CD4-positive, alpha-beta memory T cell (primary cell): Measurements from ENCODE around the gene KLHL40. TPM values are rescaled to one million over a fixed set of nuclear protein-coding genes. Genes with fewer than 3 reads are reported as not detected.
"Not testable (repeated sequence)": the region's sequence is repeated elsewhere in the genome, so short reads cannot be mapped to it uniquely, and the experiment has no call there.

ENCODE experiments used
- CTCF ChIA-PET: fragments of 350-600 bp; sonication (Branson Sonifier 250); formaldehyde crosslinking; loops from one replicate; lab custom pipeline; 2021; ENCODE audit warnings: inconsistent platforms; ENCODE audit not compliant: partially characterized antibody; lab: Charles Lee
- POLR2A ChIA-PET: fragments of 350-600 bp; sonication (Branson Sonifier 250); formaldehyde crosslinking; loops from one replicate; lab custom pipeline; 2021; ENCODE audit not compliant: partially characterized antibody; lab: Charles Lee
- DNase-seq, 5 donors: peaks; one replicate each; pipeline versions ENCODE4 v3.0.0 to v3.0.0-alpha.2; 2020 to 2022; ENCODE audit warnings: mixed read lengths in 1 of 5
- H3K27ac ChIP-seq: one replicate; pipeline ENCODE4 v1.7.0; 2013; ENCODE audit warnings: low read depth, low read length
- H3K27me3 ChIP-seq: 2 replicates; pipeline ENCODE4 v1.7.0; 2013; ENCODE audit warnings: mild to moderate bottlenecking, low read length, moderate library complexity; ENCODE audit not compliant: insufficient read depth
- H3K36me3 ChIP-seq: 2 replicates; pipeline ENCODE4 v1.7.0; 2013; ENCODE audit warnings: mild to moderate bottlenecking, low read length, moderate library complexity; ENCODE audit not compliant: insufficient read depth
- H3K4me1 ChIP-seq: 2 replicates; pipeline ENCODE4 v1.7.0; 2013; ENCODE audit warnings: mild to moderate bottlenecking, low read length, moderate library complexity; ENCODE audit not compliant: insufficient read depth
- H3K4me3 ChIP-seq, 2 donors: one replicate each; pipeline ENCODE4 v1.7.0; 2013; ENCODE audit warnings: low read length in 2 of 2, mild to moderate bottlenecking in 1 of 2
- H3K9me3 ChIP-seq, 2 donors: one replicate each; pipeline ENCODE4 v1.7.0; 2013; ENCODE audit warnings: low read length in 2 of 2, control low read depth in 1 of 2; ENCODE audit not compliant: control insufficient read depth in 1 of 2
- H3K27ac Mint-ChIP-seq, 7 donors: one replicate each; pipeline ENCODE4 v1.8.0; 2020 to 2021; ENCODE audit warnings: mixed read lengths in 7 of 7, mild to moderate bottlenecking in 6 of 7, inconsistent platforms in 3 of 7, moderate library complexity in 3 of 7
- H3K27me3 Mint-ChIP-seq, 2 donors: one replicate each; pipeline ENCODE4 v1.8.0; 2020 to 2021; ENCODE audit warnings: mixed read lengths in 2 of 2
- H3K36me3 Mint-ChIP-seq, 2 donors: one replicate each; pipeline ENCODE4 v1.8.0; 2020 to 2021; ENCODE audit warnings: mixed read lengths in 2 of 2, inconsistent platforms in 1 of 2, mild to moderate bottlenecking in 1 of 2
- H3K4me1 Mint-ChIP-seq, 4 donors: one replicate each; pipeline ENCODE4 v1.8.0; 2020 to 2021; ENCODE audit warnings: mixed read lengths in 4 of 4, mild to moderate bottlenecking in 1 of 4
- H3K4me3 Mint-ChIP-seq, 8 donors: one replicate each; pipeline ENCODE4 v1.8.0; 2020 to 2021; ENCODE audit warnings: mixed read lengths in 8 of 8, mild to moderate bottlenecking in 7 of 8, moderate library complexity in 6 of 8, inconsistent platforms in 3 of 8
- H3K9me3 Mint-ChIP-seq, 8 donors: one replicate each; pipeline ENCODE4 v1.8.0; 2020 to 2021; ENCODE audit warnings: mixed read lengths in 8 of 8, mild to moderate bottlenecking in 5 of 8, inconsistent platforms in 3 of 8, moderate library complexity in 1 of 8
- intact Hi-C: fragments of 100-400 bp; cut with micrococcal nuclease; formaldehyde crosslinking; loops from one replicate; pipeline ENCODE4 v1.15.1; 2023
- polyA plus RNA-seq, 2 donors: library from polyadenylated mRNA; unstranded; fragments of 300-500 nt; fragmentation: Illumina TruSeq; gene quantifications; one replicate each; pipeline ENCODE4 v1.2.3, GENCODE V29; 2021
- total RNA-seq, 2 experiments: library from RNA; stranded (reverse); gene quantifications; one replicate each; pipeline ENCODE4 v1.2.3, GENCODE V29; 2021

The KLHL40 gene
- total and polyA plus RNA-seq, 4 experiments from 2014 or later: not detected

DNA sequence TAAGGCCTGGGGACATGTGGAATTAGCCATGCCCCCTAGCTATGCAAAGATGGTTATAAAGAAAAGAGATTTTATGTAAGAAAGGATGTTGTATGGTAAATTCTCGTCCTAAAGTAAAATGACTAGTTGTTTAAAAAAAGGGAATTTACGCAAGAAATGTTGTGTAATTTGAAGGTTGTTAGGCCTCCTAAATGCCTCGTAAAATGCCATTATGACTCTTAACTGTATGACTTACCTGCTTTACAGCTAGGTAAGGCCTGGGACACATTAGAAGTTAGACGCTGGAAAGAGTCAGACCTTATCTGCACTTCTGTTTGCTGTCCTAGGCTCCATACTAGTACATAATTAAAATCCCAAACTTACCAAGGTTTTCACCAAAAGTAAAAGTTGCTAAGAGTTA, 34.8 kb downstream of the KLHL40 start:
- no peaks in the 10 kb centered on the region for H3K36me3 ChIP-seq
- H3K4me1 Mint-ChIP-seq: no peaks in the 10 kb centered on the region
- no peak overlapping the region for H3K27ac ChIP-seq
- no peaks in the 10 kb centered on the region for H3K9me3 ChIP-seq
- CTCF ChIA-PET: no interaction called here
- H3K4me3 ChIP-seq: no peak overlapping the region
- no peaks in the 10 kb centered on the region for H3K36me3 Mint-ChIP-seq
- H3K27ac Mint-ChIP-seq: no peak overlapping the region
- H3K27me3 ChIP-seq: no peaks in the 10 kb centered on the region
- no peaks in the 10 kb centered on the region for H3K4me1 ChIP-seq
- DNase-seq: no peak
- intact Hi-C loops: no loop called here
- no peaks in the 10 kb centered on the region for H3K9me3 Mint-ChIP-seq
- no peak overlapping the region for H3K4me3 Mint-ChIP-seq
- POLR2A ChIA-PET: no interaction called here
- H3K27me3 Mint-ChIP-seq: peaks cover 3 to 4% of the 10 kb centered on the region in 2 donors

DNA sequence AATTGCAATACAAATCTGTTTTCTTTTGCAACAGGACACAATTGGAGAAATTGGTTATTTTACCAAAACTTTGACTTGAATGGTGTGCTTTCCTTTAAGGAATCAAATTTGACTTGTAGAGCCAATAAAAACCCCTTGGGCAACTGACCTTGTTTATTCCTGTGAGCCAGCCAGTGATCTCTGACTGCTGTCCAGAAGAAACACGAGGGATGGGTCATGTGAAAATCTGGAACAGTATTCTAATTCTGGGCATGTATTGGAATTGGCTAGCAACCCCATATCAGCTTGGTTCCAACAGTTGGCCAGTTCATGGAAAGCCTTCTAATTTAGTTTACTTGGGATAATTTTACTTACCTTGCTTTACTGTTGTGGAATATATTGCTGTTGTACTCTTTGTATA, 36.4 kb downstream of the KLHL40 start:
- no peaks in the 10 kb centered on the region for H3K9me3 Mint-ChIP-seq
- intact Hi-C loops: no loop called here

DNA sequence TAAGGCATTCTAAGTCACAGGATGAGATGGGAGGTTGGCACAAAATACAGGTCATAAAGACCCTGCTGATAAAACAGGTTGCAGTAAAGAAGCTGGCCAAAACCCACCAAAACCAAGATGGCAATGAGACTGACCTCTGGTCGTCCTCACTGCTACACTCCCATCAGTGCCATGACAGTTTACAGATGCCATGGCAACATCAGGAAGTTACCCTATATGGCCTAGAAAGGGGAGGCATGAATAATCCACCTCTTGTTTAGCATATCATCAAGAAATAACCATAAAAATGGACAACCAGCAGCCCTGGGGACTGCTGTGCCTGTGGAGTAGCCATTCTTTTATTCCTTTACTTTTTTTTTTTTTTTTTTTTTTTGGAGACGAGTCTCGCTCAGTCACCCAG, 37.1 kb downstream of the KLHL40 start:
- POLR2A ChIA-PET, CTCF ChIA-PET, DNase-seq, H3K27ac Mint-ChIP-seq, H3K4me3 Mint-ChIP-seq, intact Hi-C loops, H3K4me3 ChIP-seq, H3K27ac ChIP-seq, H3K36me3 Mint-ChIP-seq, H3K27me3 ChIP-seq, H3K4me1 Mint-ChIP-seq, H3K27me3 Mint-ChIP-seq, H3K4me1 ChIP-seq, H3K36me3 ChIP-seq, H3K9me3 ChIP-seq, H3K9me3 Mint-ChIP-seq: not testable (repeated sequence)

More for the DNA sequence above, 36.4 kb downstream of the KLHL40 start:
- no peaks in the 10 kb centered on the region for H3K4me1 ChIP-seq
- Mint-ChIP-seq H3K27me3 (peaks cover 4 to 7% of the 10 kb centered on the region in 2 donors), H3K4me1 (no peaks in the 10 kb centered on the region), H3K36me3 (no peaks in the 10 kb centered on the region), H3K27ac (no peak overlapping the region), H3K4me3 (no peak overlapping the region)
- no peaks in the 10 kb centered on the region for H3K27me3 ChIP-seq
- no peak overlapping the region for H3K4me3 ChIP-seq
- no peak overlapping the region for H3K27ac ChIP-seq
- DNase-seq: no peak
- H3K9me3 ChIP-seq: no peaks in the 10 kb centered on the region
- no peaks in the 10 kb centered on the region for H3K36me3 ChIP-seq
- CTCF ChIA-PET: no interaction called here
- POLR2A ChIA-PET: no interaction called here

DNA sequence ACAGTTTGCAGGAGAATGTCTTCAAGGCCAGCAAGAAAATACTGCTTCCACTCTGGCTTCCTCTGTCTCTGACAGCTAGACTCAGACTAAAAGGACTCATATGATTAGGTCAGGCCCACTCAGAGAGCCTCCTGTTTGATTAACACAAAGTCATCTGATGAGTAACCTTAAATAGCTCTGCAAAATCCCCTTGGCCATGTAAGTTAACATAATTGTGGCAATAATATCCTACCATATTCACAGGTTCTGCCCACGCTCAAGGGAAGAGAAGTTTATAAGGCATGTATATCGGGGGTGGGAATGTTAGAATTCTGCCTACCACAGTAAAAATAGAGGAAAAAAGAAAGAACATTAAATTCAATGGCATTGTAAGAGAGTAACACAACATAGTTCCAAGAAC, 37.9 kb downstream of the KLHL40 start:
- no peak overlapping the region for H3K27ac Mint-ChIP-seq
- peaks cover 0 to 2% (median 0%) of the 10 kb centered on the region in 8 donors for H3K9me3 Mint-ChIP-seq
- no peaks in the 10 kb centered on the region for H3K27me3 ChIP-seq
- no peak overlapping the region for H3K4me3 Mint-ChIP-seq
- H3K36me3 ChIP-seq: no peaks in the 10 kb centered on the region
- intact Hi-C loops: no loop called here
- H3K27ac ChIP-seq: no peak overlapping the region
- peaks cover 4 to 7% of the 10 kb centered on the region in 2 donors for H3K27me3 Mint-ChIP-seq
- ChIA-PET POLR2A (no interaction called here), CTCF (interaction anchor here (1.2 kb wide), 1 partner anchor 29 kb away, joined by 3 read pairs; no protein-coding TSS in a partner anchor)
- H3K4me1 ChIP-seq: no peaks in the 10 kb centered on the region
- no peak overlapping the region for H3K4me3 ChIP-seq
- H3K9me3 ChIP-seq: no peaks in the 10 kb centered on the region
- no peaks in the 10 kb centered on the region for H3K36me3 Mint-ChIP-seq
- no peak for DNase-seq
- H3K4me1 Mint-ChIP-seq: no peaks in the 10 kb centered on the region

DNA sequence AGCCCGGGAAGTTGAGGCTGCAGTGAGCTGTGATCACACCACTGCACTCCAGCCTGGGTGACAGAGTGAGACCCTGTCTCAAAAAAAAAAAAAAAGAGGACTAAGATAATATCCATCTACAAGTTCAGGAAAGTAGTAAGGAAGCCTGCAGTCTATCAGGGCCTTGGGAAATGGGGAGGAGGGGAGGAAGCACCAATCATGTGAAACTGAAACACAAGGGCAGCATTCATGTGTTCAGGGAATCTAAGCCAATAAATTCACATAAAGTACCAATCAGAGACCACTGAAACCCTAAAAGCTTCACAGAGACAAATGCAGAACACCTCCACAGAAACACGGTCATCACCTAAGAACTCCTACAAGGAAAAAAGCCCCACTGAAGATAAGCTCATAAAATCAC, 40.1 kb downstream of the KLHL40 start:
- Histone ChIP-seq H3K36me3 (no peaks in the 10 kb centered on the region), H3K27me3 (no peaks in the 10 kb centered on the region), H3K4me1 (no peaks in the 10 kb centered on the region), H3K9me3 (no peaks in the 10 kb centered on the region), H3K4me3 (no peak overlapping the region), H3K27ac (no peak overlapping the region)
- DNase-seq: no peak
- H3K36me3 Mint-ChIP-seq: no peaks in the 10 kb centered on the region
- intact Hi-C loops: no loop called here
- H3K27me3 Mint-ChIP-seq: peaks cover 4 to 7% of the 10 kb centered on the region in 2 donors
- POLR2A ChIA-PET: no interaction called here
- no peaks in the 10 kb centered on the region for H3K4me1 Mint-ChIP-seq
- H3K4me3 Mint-ChIP-seq: no peak overlapping the region
- CTCF ChIA-PET: no interaction called here
- H3K9me3 Mint-ChIP-seq: peaks cover 0 to 2% (median 0%) of the 10 kb centered on the region in 8 donors
- H3K27ac Mint-ChIP-seq: no peak overlapping the region

DNA sequence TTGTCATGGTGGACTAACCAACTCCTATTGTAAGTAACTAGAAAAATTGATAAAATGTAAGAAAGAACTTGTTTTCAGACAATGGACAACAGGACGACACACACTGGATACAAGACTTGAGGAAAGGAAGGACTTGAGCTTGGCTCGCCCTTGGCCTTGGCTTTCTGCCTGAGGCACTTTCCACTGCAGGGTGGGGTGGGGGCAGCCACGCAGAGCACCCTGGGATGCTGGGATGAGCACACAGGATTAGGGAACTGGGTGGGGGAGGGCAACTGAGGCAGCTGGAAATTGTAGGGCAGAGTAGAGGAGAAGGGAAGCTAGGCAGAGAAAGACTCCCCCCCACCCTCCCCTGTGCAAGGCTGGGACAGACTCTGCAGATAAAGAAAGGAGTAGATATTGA, 42.7 kb downstream of the KLHL40 start:
- DNase-seq: no peak

DNA sequence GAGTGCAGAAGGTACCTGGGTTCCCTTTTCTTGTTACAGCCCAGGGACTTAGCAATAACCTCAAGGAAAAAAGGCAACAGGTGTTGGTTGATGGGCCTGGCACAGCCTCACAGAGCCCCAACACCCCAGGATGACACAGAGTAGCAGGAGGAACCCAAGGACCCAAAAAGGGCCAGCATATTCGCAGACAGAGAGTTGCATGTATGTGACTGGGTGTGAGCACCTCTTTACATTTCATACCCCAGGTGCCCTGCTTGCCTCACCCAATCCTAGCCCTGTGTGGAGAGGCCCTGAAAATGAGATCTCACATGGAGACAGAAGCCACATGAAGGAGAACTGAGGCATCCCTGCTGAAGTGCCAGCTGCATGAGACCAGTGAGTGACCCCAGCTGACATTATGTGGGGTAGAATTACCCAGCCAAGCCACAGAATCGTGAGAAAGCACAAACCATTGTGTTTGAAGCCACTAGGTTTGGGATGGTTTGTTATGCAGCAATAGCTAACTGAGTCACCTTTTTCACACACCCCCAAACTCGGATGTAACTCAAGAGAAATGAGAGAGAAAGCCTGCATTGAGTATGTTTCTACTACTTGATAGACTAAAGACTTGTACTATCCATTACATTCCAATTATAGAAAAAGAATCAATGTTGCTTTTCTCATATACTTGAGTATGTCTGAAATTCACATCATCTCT, 43.5 kb downstream of the KLHL40 start:
- POLR2A ChIA-PET: no interaction called here
- H3K27ac ChIP-seq: no peak overlapping the region
- intact Hi-C loops: no loop called here
- Mint-ChIP-seq H3K36me3 (no peaks in the 10 kb centered on the region), H3K9me3 (peaks cover 0 to 2% (median 0%) of the 10 kb centered on the region in 8 donors), H3K4me3 (no peak overlapping the region), H3K27ac (peak overlapping the region in 1 of 7 donors; percentile 32), H3K27me3 (peaks cover 2 to 5% of the 10 kb centered on the region in 2 donors), H3K4me1 (no peaks in the 10 kb centered on the region)
- no peaks in the 10 kb centered on the region for H3K4me1 ChIP-seq
- H3K9me3 ChIP-seq: no peaks in the 10 kb centered on the region
- CTCF ChIA-PET: no interaction called here
- H3K4me3 ChIP-seq: no peak overlapping the region
- DNase-seq: no peak
- no peaks in the 10 kb centered on the region for H3K27me3 ChIP-seq
- no peaks in the 10 kb centered on the region for H3K36me3 ChIP-seq

More for the DNA sequence above, 42.7 kb downstream of the KLHL40 start:
- intact Hi-C loops: no loop called here
- H3K27me3 Mint-ChIP-seq: peaks cover 2 to 5% of the 10 kb centered on the region in 2 donors
- H3K27ac Mint-ChIP-seq: no peak overlapping the region
- Histone ChIP-seq H3K36me3 (no peaks in the 10 kb centered on the region), H3K4me1 (no peaks in the 10 kb centered on the region), H3K27ac (no peak overlapping the region), H3K27me3 (no peaks in the 10 kb centered on the region), H3K4me3 (no peak overlapping the region), H3K9me3 (no peaks in the 10 kb centered on the region)
- H3K4me3 Mint-ChIP-seq: no peak overlapping the region
- H3K9me3 Mint-ChIP-seq: peaks cover 0 to 2% (median 0%) of the 10 kb centered on the region in 8 donors
- no peaks in the 10 kb centered on the region for H3K36me3 Mint-ChIP-seq
- POLR2A ChIA-PET: no interaction called here
- no peaks in the 10 kb centered on the region for H3K4me1 Mint-ChIP-seq
- CTCF ChIA-PET: no interaction called here
